ACHN (cell line): ENCODE measurements around the gene DMGDH.
"Not testable (repeated sequence)": the region's sequence is repeated elsewhere in the genome, so short reads cannot be mapped to it uniquely, and the experiment has no call there.

Experiments used
- DNase-seq: peaks from one replicate; pipeline ENCODE4 v3.0.0-alpha.2; 2015
- in situ Hi-C: cut with HindIII; loops from 2 replicates; pipeline ENCODE4 v1.10.0; 2017; ENCODE audit warnings: low sequenced_read_pairs, low pct_ligation_motif_present, low pct_unique_long_range_greater_than_20kb

The DMGDH gene

DNA sequence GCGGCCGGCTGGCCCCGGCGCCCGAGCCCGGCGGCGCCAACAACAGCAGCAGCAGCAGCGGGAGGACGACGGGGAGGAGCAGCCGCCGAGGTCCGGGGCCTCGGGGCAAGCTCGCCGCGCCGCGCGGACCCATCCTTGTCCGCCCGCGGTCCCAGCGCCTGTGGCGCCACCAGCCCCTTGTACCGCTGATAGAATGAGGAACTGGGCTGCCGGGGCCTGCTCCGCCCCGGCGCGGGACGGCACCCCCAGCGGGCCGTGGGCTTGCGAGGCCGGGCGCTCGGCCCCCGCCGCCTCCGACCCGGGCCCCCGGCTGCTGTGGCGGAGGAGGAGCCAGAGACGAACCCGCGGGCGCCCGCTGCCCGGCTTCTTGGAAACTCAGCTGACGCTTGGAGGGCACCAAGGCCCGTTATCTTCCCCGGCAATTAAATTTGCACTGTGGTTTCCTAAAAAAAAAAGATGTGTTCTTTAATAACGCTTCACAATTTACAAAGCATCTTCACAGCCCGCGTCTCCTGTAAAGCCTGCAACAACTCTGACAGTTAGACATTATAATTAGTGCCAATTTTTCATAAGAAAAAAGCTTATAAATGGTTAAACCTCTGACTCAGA lies 84.3 kb downstream of the DMGDH start, which contains the start of gene ARSB:
Gene ARSB (minus strand): TSS at position 195 of the 609 bp plus-strand sequence. CDS start 62 bp downstream, at position 133.
- DNase-seq, result peak; percentile 47
- in situ Hi-C loops, result no loop called here

DNA sequence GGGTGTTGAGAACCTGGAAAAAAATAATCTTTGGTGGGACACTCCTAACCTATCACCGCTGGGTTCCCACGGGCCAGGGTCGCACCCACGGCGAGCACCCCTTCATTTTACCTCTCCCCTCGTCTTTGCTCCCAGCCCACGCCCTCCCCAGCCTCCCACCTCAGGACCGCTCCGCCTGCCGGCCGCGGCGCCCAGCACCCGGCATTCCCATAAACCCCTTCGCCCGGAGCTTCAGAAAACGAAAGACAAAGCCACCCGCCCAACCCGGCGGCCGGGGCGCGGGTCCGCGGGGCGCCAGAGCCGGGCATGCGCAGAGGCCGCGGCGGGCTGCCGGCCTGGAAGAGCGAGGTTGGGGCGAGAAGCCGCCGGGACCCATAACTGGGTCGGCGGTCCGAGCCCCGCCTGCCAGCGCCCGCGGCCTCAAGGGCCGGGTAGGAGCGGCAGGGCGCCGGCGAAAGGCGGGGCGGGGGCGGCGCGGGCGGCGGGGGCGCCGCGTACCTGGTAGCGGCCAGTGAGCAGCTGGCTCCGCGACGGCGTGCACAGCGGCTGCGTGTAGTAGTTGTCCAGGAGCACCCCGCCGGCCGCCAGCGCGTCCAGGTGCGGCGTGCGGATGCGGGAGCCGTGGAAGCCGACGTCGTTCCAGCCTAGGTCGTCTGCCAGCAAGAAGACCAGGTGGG lies 84.9 kb downstream of the DMGDH start:
- DNase-seq, result peak; percentile 86
- in situ Hi-C loops, result no loop called here

DNA sequence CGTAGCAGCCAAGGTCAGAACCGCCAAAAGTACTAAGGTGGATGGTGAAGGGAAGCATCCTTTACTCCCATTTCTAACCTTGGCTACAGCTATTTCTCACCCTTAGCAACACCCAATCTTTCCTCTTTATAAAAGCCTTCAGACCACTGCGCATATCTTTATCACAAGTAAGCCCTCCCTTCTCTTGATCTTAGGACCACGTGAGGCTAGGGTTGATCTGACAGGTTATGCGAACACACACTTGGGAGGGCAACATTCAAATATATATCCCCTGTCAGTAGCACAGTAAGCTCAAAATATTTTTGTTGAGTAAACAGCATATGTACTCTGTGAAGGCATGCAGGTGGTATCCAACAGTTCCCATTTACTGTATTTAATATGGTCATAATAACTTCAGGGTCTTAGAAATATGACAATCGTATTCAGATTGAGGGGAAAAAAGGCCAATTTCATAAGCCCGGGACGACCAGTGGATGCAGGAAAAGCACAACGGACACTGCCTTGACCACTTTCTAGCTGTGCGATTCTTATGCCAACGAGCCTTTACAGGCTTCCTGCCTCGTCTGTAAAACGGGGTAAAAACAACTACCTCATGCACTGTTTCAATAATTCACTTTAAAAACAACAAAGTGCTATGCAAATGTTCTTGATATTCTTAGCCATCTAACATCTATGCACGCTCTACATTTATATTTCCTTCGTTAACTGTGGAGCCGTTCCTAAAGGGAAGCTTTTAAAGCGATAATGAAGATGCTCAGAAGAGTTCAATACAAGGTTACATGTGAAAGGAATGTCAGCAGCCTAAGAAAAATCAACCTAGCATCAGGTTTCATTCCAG lies 85.7 kb downstream of the DMGDH start:
- peak; percentile 31 for DNase-seq
- in situ Hi-C loops, result no loop called here

DNA sequence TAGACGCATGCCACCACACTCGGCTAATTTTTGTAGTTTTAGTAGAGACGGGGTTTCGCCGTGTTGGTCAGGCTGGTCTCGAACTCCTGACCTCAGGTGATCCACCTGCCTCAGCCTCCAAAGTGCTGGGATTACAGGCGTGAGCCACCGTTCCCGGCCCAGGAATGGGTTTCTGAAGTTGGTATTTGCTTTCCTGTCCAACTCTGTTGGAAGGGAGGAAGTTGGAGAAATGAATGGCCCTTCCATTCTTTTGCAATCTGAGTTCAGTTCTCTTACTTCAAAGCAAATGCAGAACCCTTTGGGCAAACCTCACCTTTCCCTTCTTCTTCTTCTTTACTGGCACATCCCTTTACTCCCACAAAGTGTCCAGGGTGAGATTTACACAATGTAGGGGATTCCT lies 86.3 kb downstream of the DMGDH start:
- in situ Hi-C loops, result not testable (repeated sequence)
- DNase-seq, result peak; percentile 1

DNA sequence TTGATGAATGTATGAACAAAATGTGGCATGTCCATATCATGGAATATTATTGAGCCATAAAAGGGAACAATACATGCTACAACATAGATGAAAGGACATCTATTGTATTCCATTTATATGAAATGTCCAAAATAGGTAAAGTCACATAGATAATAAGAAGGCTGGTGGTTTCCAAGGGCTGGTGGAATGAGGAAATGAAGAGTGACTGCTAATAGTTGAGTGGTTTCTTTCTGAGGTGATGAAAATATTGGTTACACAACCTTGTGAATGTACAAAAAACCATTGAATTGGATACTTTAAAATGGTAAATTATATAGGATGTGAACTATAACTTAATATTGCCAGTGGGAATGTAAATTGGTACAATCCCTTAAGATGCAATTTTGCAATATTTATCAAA lies 89.6 kb downstream of the DMGDH start:
- in situ Hi-C loops, result no loop called here
- no peak for DNase-seq

DNA sequence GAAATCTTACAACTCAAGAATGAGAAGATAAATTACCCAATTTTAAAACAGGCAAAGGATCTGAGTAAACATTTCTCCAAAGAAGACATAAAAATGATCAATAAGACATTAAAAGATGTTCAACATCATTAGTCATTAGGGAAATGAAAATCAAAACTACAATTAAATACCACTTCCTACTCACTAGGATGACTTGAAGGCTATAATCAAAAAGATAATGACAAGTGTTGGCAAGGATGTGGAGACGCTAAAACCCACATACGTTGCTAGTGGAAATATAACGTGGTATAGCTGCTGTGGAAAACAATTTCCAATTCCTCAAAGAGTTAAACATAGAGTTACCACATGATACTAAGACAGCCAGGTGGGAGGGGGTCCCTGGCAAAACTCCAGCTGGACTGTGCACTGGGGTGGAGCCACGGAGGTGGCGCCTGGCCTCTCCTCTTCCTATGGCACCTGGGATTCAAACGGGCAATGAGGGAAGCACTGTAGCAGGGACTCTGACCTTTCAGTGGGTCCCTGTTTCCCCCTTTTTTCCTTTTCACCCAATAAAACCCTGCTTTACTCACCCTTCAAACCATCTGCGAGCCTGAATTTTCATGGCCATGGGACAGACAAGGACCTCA lies 90.2 kb downstream of the DMGDH start:
- in situ Hi-C loops, result no loop called here
- DNase-seq, result no peak

DNA sequence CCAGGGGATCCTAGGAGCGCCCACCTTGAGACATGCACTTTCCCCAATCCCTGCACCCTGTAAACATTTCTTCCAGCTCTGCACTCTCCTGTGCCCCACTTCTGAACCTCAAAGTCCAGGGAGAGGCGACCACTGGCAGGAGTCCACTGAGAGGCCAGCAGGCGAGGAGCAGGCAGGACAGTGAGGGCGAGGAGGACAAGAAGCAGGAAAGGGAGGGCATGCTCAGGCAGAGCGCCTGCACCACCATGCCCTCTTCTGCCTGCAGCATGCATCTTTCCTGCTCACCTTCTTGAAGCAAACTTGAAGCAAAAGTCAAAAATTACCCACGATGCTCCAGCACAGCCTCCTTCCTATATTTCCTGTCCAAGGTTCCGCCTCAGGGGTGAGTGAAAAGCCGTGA lies 94.4 kb downstream of the DMGDH start:
- in situ Hi-C loops, result no loop called here

DNA sequence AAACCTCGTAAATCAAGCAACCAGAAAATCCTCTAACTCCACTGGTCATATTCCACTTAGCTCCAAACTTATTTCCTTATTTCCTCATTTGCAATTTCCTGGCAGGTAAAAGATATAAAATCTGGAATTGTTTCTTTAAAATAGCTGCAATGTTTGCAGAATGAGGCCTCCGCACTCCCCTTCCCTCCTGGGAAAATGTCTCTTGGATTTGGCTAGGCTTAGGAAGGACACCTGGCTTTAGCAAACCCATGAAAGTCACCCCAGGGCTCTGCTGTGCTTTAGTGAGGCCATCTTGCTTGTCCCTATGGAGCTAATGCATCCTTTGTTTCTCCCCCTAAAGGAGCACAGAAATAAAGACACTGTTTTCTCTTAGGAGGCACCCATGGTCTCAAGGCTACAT lies 94.9 kb downstream of the DMGDH start:
- DNase-seq, result no peak
- in situ Hi-C loops, result no loop called here

More for the DNA sequence above, 94.4 kb downstream of the DMGDH start:
- DNase-seq, result no peak

DNA sequence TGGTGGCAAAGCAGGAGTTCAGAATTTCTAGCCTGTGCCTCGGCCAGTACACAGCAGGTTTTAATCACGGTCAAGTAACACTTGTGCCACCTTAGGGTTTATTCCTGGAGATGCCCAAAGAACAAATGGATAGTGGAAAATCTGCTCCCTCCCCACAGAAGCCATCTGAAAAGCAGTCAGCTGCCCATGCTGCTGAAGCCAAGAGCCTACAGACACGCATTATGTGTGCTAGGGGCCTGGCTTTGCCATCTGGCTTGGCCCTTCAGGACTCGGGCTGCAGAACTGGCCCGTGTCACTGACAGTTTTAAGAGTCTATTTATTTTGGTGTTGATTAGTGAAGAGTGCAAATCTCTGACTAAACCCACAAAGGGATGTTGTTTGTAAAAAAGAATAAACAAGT lies 95.5 kb downstream of the DMGDH start:
- no peak for DNase-seq

DNA sequence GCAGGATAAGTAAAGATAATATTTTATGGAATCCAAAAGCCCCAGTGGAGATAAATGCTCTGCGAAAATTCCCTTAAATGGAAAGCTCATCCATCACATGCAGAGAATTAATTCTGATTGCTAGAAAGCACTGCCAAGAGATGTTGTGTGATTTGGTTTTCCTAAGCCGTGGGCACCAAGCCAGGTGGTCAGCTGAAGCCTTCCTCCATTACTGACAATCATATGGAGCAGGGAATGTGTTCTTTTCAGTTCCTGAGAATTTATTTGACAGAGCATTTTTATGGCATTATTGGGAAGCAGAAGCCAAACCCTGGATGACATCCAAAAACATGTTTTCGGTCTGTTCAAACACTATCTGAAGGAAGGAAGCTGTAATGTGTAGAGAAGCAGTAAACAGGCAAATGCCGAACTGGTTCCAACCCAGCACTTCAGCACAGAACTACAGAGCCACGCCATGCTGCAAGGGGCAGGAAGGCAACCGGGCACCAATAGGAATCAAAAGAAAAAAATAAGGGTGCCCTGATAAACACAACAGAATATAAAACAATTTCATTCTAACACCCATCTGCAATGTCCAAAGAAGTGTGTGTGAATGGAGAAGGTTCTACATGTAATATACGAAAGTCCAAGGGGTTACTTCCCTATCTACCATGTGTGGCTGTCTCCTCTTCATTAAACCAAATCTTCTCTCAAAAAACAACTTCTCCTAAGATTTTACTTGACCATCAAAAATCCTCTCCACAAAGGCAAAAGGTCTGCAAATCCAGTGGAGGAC lies 96.6 kb downstream of the DMGDH start:
- in situ Hi-C loops, result no loop called here
- DNase-seq, result no peak

More for the DNA sequence above, 95.5 kb downstream of the DMGDH start:
- in situ Hi-C loops, result no loop called here

DNA sequence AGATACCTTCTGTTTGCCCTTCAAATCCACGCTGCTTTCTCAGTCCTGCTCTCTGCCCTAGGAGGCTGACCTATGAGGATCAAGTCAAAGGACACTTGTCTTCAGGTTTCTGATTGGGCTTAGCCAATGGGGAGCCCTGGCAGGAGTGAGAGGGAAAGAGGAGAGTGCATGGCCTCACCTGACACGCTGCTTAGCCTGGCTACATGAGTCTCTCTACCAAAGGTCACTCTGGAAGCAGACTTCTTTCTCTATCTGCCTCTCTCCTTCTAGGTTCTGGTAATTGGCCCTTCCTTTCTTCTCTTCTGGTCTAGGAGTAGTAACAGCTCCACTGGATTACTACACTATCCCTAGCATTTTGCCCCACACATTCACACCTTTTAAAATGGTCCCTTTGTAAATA lies 97.5 kb downstream of the DMGDH start:
- in situ Hi-C loops, result no loop called here
- no peak for DNase-seq

DNA sequence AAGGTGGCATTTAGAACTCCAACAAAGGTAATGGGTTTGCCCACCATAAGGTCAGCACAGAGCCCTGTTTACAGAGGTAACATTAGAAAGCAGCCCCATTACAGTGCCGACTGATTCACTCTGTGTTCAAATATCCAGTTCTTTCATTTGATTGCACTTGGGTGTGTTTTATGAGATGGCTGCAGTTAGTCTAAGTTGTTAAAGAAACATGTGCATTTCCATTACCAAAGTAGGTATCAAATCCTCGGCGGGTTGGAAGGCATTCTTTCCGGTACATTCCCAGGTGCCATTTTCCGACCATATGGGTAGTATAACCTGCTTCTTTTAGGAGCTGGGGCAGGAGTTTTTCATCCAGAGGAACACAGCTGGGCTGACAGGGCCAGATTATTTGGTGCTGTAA lies 100.7 kb downstream of the DMGDH start:
- DNase-seq, result no peak
- in situ Hi-C loops, result no loop called here

DNA sequence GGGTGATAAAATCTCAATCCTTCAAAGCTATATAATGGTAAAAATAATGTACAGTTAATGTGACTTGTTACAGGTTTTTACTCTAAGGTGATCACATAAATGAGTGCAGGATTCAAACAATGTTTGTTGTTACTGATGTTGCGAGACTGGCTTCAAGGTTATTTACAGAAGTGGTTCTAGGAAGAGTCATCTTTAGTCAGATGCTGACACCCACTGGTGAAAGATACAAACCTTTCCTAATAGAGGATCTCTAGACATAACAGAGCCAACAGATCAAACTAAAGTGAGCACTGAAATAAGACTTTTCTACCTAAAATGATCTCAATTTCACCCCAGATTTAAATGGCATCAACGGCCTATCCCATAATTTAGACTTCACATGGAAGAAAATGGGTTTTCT lies 104.6 kb downstream of the DMGDH start:
- DNase-seq, result peak; percentile 59
- in situ Hi-C loops, result no loop called here

DNA sequence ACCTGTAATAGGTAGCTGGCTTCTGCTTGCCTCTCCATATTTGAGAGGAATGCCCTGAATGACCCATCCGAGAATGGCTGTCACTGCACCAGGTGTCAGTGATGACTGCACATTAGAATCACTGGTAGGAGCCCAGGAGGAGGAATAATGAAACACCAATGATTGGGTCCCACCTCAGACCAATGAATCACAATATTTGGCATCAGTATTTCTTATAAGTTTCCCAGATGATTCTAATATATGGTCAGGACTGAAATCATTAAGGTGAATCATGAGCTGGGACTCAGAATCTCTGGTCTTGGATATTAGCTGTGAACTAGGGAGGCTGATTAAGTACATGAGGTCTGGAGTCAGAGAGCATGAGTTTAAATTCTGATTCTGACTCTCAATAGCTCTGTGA lies 107.7 kb downstream of the DMGDH start:
- DNase-seq, result no peak
- in situ Hi-C loops, result no loop called here

DNA sequence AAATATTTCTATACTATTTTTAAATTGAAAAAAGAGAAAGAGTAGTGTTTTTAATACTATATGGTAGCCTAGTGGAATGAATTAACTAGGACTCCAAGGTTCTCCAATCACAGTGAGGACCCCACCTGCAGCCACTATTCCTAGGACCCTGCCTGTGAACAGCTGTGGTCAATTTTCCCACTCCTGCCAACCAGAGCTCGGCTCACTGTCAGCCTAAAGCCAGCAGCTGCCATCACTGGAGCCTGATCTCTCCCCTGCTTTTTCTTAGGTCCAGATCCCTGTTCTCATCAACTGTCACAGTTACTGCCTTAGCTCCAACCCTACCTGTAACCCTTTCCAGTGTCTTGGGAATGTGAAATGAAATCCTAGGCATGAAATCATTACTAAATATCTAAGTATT lies 109.7 kb downstream of the DMGDH start:
- no peak for DNase-seq
- in situ Hi-C loops, result no loop called here

DNA sequence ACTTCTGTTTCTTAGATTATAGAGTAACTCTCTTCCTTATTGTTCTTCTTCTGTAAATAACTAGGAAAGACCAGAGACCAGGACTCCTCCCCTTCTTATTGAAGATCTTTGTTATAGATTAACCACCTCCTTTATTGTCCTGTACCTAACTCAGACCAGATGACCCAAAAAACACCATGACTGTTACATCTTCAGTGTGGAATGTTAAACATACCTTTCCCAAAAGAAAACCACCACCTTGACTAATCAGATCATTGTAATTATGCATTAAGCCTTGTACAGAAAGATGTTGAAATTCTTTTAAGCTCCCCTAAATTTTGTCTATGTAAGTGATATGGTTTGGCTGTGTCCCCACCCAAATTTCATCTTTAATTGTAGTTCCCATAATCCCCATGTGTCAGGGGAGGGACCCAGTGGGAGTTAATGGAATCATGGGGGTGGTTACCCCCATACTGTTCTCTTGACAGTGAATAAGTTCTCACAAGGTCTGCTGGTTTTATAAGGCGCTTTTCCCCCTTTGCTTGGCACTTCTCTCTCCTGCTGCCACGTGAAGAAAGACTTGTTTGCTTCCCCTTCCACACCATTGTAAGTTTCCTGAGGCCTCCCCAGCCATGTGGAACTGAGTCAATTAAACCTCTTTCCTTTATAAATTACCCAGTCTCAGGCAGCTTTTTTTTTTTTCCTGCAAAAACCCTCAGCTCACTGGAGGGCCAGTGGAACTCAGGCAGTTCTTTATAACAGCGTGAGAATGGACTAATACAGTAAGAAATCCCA lies 110.6 kb downstream of the DMGDH start:
- in situ Hi-C loops, result no loop called here
- no peak for DNase-seq

DNA sequence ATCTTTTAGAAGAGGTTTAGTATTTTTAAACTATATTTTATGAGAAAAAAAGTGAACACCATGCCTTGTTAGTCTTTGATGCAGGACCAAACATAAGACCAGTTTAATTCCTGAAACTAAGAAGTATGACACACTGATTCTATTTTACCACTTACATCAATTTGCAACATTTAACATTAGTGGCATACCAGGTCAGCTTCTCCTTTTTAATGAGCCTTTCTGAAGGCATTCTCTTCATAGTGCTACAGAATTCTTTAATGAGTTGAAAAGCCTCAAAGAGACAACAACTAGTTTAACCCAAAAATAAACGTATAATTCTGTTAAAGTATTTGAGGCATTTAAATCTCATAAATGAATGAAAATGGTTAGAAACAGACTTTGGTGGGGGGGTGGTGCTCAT lies 112.6 kb downstream of the DMGDH start:
- DNase-seq, result no peak
- in situ Hi-C loops, result no loop called here
